Psoas muscle (tissue), 8 donors: Measurements from ENCODE around the gene STAB2. TPM values are rescaled to one million over a fixed set of nuclear protein-coding genes. Genes with fewer than 3 reads are reported as not detected.

Experiments used
- ATAC-seq, 4 donors: fragments of 200-7000 bp; cut with Tn5 transposase; one replicate each; pipeline ENCODE4 v1.9.1; 2020; ENCODE audit warnings: moderate library complexity in 3 of 4, mild to moderate bottlenecking in 2 of 4
- DNase-seq, 2 donors: peaks; one replicate each; pipeline ENCODE4 v3.0.0-alpha.2; 2020
- H3K27ac ChIP-seq: fragments of 200-600 bp; one replicate; pipeline ENCODE4 v1.8.0; 2022
- H3K27me3 ChIP-seq, 3 donors: fragments of 200-600 bp in 1 of 3; one replicate each; pipeline versions ENCODE4 v1.6.1 to v1.8.0; 2013 to 2022; ENCODE audit warnings: low read length in 2 of 3, mild to moderate bottlenecking in 2 of 3, moderate library complexity in 1 of 3; ENCODE audit not compliant: insufficient read depth in 3 of 3
- H3K36me3 ChIP-seq, 2 donors: fragments of 200-600 bp in 1 of 2; one replicate each; pipeline versions ENCODE4 v1.6.1 to v1.8.0; 2013 to 2022; ENCODE audit warnings: low read depth in 1 of 2, mild to moderate bottlenecking in 1 of 2, moderate library complexity in 1 of 2; ENCODE audit not compliant: insufficient read depth in 1 of 2
- H3K4me1 ChIP-seq: fragments of 200-600 bp; one replicate; pipeline ENCODE4 v1.8.0; 2022
- H3K4me3 ChIP-seq: fragments of 200-600 bp; one replicate; pipeline ENCODE4 v1.8.0; 2022; ENCODE audit warnings: mild to moderate bottlenecking
- H3K9me3 ChIP-seq: fragments of 200-600 bp; one replicate; pipeline ENCODE4 v1.8.0; 2022
- WGBS, 3 donors: extraction: QIAGEN DNeasy Blood & Tissue Kit; methylation state at CpG; one replicate each; pipeline versions ENCODE4 v1.1.6 to v1.1.7; 2013; 5-methylcytosine and 5-hydroxymethylcytosine counted together
- intact Hi-C, 2 donors: fragments of 100-400 bp; cut with DNase I; formaldehyde crosslinking; loops; one replicate each; pipeline versions ENCODE4 v1.11.0 to v1.14.2; 2022
- polyA plus RNA-seq, 3 donors: library from polyadenylated mRNA; stranded (reverse); fragments of 200-250 nt; gene quantifications; one replicate each; pipeline ENCODE4 v1.2.3, GENCODE V29; 2013
- total RNA-seq, 4 donors: library from RNA; stranded (reverse); fragmentation: NEBNext Ultra II Directional in 2 of 4; extraction: Animal tissue kit (Norgen Biotek cat#: 25700) in 2 of 4; gene quantifications; one replicate each; pipeline versions ENCODE4 v1.2.1 to v1.2.4, GENCODE V29; 2021 to 2023
- TF ChIP-seq, protein P1 (sequence below): fragments of 200-600 bp; IDR thresholded peaks from one replicate; pipeline ENCODE4 v1.8.0; 2022; ENCODE audit warnings: antibody characterized with exemption
- donor health status: healthy with polysubstance abuse.
- donor health status: DM: no; HTN: no; CAD: no; lungs with moderate emphysema.
- donor health status: Bipolar disorder and iron deficiency.
- donor health status: healthy.
- donor health status: DM: yes; HTN: yes; CAD: no.
- donor health status: DM: no; HTN: no; CAD: no.
- donor health status: DM: no; HTN: no; CAD: no.
- donor health status: DM: yes; HTN: yes; CAD: no.

STAB2 gene
- total and polyA plus RNA-seq, 7 donors, result under 0.01 to 0.32 (median 0.06) TPM; not detected in 2

DNA sequence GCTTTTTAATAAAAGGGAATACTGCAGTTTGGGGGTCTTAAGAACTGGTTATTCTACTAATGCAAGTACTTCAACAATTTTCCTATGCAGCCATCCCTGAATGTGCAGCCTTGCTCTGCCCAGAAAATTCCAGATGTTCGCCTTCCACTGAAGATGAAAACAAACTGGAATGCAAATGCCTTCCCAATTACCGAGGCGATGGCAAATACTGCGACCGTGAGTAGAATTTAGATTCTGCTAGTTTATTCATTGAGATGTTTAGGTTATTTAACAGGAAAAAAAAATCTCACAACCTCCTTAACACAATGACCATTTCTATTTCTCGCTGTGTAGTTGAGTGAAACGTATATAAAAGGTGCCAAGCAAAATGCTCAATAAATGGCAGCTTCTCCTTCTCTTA is 49.9 kb downstream of the STAB2 start:
- Histone ChIP-seq H3K27ac (no peak overlapping the region), H3K9me3 (no peaks in the 10 kb centered on the region), H3K36me3 (no peaks in the 10 kb centered on the region), H3K27me3 (no peaks in the 10 kb centered on the region), H3K4me3 (no peak overlapping the region), H3K4me1 (no peaks in the 10 kb centered on the region)
- intact Hi-C loops, result loop anchor here in 1 of 2 donors (5.0 kb wide), 1 partner anchor 230 kb away; no protein-coding TSS in a partner anchor
- WGBS, 3 donors, result 51 to 63% (median 57%) methylated on average over 7 of the region's 7 CpGs
- no peak for DNase-seq
- TF ChIP-seq, protein P1, sequence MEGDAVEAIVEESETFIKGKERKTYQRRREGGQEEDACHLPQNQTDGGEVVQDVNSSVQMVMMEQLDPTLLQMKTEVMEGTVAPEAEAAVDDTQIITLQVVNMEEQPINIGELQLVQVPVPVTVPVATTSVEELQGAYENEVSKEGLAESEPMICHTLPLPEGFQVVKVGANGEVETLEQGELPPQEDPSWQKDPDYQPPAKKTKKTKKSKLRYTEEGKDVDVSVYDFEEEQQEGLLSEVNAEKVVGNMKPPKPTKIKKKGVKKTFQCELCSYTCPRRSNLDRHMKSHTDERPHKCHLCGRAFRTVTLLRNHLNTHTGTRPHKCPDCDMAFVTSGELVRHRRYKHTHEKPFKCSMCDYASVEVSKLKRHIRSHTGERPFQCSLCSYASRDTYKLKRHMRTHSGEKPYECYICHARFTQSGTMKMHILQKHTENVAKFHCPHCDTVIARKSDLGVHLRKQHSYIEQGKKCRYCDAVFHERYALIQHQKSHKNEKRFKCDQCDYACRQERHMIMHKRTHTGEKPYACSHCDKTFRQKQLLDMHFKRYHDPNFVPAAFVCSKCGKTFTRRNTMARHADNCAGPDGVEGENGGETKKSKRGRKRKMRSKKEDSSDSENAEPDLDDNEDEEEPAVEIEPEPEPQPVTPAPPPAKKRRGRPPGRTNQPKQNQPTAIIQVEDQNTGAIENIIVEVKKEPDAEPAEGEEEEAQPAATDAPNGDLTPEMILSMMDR, result no peak
- no peak for ATAC-seq

DNA sequence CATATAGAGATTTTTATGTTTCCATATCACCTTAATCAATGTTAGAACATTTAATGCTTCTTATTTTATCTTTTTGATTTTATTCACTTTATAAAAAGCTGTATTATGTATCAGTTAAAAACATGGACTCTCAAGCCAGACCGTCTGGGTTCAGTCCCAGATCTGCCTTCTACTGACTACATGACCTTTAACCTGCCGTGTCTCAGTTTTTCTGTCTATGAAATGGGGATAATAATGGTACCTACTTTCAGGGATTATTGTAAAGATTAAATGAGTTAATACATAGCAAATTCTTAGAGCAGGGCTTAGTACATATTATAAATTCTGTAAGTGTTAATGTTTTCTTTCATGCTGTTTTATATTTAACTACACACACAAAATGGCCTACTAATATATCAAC is 50.4 kb downstream of the STAB2 start:
- H3K4me3 ChIP-seq, result no peak overlapping the region
- TF ChIP-seq, protein P1, result no peak

DNA sequence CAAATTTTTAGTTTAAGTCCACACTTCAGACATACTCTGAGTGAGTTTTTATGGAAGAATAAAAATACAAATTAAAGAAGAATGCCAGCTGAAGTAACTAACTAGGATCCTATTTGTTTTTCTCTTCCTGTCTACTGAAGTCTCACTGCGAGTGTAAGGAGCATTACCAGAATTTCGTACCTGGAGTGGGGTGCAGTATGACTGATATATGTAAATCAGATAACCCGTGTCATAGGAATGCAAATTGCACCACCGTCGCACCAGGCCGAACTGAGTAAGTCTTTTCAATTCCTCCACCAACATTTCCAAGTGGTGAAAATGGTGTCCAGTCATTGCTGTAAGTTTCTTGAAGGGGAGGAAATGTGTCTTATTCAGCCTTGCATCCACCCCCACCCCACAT is 52.9 kb downstream of the STAB2 start:
- WGBS, 3 donors, result 85 to 90% (median 87%) methylated on average over 6 of the region's 6 CpGs
- ATAC-seq (no peak), DNase-seq (no peak)
- H3K36me3 ChIP-seq, result no peaks in the 10 kb centered on the region
- no peak overlapping the region for H3K27ac ChIP-seq
- TF ChIP-seq, protein P1, result no peak
- H3K9me3 ChIP-seq, result no peaks in the 10 kb centered on the region
- no peak overlapping the region for H3K4me3 ChIP-seq
- H3K27me3 ChIP-seq, result peaks cover 0 to 1% (median under 1%) of the 10 kb centered on the region in 3 donors
- intact Hi-C loops, result loop anchor here in 1 of 2 donors (5.0 kb wide), 1 partner anchor 227 kb away; no protein-coding TSS in a partner anchor
- H3K4me1 ChIP-seq, result no peaks in the 10 kb centered on the region

More for the DNA sequence above, 50.4 kb downstream of the STAB2 start:
- no peak for ATAC-seq
- Histone ChIP-seq H3K36me3 (no peaks in the 10 kb centered on the region), H3K9me3 (no peaks in the 10 kb centered on the region), H3K27ac (no peak overlapping the region), H3K4me1 (no peaks in the 10 kb centered on the region), H3K27me3 (no peaks in the 10 kb centered on the region)
- WGBS, 3 donors, result 48 to 88% (median 82%) methylated on average over 2 of the region's 2 CpGs
- intact Hi-C loops, result loop anchor here in 1 of 2 donors (5.0 kb wide), 1 partner anchor 230 kb away; no protein-coding TSS in a partner anchor
- no peak for DNase-seq

DNA sequence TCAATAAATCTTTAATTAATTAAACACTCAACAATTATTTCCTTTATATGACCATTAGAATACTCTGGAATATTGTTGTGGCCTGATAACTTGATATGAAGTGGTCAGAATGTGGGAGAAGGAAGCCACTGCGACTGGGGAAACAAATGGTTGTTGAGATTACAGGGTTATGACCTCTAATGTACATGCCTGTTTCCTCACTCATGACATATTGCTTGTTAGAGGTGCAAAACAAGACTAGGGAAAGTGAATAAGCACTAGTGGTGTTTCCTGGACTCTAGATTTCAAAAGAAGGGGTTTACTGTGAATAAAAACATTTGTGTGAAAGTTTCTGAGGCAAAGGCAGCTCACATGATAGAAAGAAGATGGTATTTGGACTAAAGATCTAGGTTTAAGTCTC is 53.3 kb downstream of the STAB2 start:
- Histone ChIP-seq H3K27me3 (peaks cover 0 to 2% (median 1%) of the 10 kb centered on the region in 3 donors), H3K36me3 (no peaks in the 10 kb centered on the region), H3K9me3 (no peaks in the 10 kb centered on the region), H3K4me3 (no peak overlapping the region), H3K4me1 (no peaks in the 10 kb centered on the region), H3K27ac (no peak overlapping the region)
- intact Hi-C loops, result no loop called here
- TF ChIP-seq, protein P1, result no peak
- 3 to 39% (median 21%) methylated on average over 1 of the region's 1 CpG for WGBS, 3 donors
- no peak for DNase-seq
- ATAC-seq, result no peak

DNA sequence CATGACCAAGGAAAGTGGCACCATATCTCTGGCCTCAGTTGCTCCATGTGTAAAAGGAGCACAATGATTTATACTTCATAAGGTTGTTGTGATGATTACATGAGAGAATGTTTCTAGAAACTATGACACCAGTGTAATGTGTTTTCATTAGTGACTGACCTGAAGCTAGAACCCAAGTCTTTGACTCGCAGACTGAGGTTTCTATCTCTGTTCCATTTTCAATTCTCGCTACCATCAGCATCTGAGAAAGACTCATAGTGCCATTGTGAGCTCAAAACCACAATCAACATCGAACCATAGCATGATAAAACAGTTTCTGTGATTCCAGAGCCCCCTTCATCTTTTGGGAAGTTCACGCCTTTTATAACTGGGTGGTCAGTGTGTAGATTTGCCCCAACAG is 53.8 kb downstream of the STAB2 start:
- no peak overlapping the region for H3K4me3 ChIP-seq
- H3K36me3 ChIP-seq, result no peaks in the 10 kb centered on the region
- no peak overlapping the region for H3K27ac ChIP-seq
- TF ChIP-seq, protein P1, result no peak
- DNase-seq (no peak), ATAC-seq (no peak)
- no peaks in the 10 kb centered on the region for H3K4me1 ChIP-seq
- peaks cover 0 to 2% (median 1%) of the 10 kb centered on the region in 3 donors for H3K27me3 ChIP-seq
- intact Hi-C loops, result no loop called here
- H3K9me3 ChIP-seq, result no peaks in the 10 kb centered on the region
- 82 to 88% (median 86%) methylated on average over 4 of the region's 4 CpGs for WGBS, 3 donors
